HG03558 (cell line): ENCODE results near the gene SGCE.

Experiments used
- ATAC-seq: cut with Tn5 transposase; IDR thresholded peaks from one replicate; pipeline ENCODE4 v1.9.1; 2021; ENCODE audit warnings: moderate number of reproducible peaks; ENCODE audit not compliant: unreplicated experiment; ENCODE audit errors: extremely low read depth

Gene SGCE

DNA sequence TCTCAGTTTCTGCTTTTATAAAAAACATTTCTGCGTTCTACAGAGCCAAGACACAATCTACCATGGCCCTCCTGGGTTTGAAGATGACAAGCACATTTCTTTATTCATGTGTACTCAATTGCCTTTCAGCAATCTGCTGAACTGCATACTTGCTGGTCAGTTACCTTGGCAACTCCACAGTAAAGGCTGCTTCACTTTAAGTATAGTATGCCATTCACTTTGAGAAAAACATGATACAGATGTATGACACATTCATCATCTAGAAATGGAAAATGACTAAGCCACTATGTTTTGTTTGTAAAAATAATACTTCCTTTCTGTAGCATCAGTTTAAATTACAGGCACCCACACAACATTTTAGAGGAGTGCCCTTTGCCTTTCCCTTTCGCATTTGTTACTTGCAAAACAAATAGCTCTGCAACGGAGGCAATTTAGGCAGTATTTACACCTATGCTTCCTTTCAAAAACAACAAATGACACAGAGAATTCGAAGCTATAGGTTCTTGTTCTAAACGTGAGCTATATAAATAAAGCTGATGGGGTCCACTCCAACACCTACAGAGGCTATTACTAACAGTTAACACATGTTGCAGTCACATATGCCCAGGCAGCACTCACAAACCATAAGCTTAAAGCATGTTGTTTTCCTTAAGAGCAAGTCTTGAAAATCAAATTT, 23.5 kb downstream of the SGCE start:
- ATAC-seq: no peak

DNA sequence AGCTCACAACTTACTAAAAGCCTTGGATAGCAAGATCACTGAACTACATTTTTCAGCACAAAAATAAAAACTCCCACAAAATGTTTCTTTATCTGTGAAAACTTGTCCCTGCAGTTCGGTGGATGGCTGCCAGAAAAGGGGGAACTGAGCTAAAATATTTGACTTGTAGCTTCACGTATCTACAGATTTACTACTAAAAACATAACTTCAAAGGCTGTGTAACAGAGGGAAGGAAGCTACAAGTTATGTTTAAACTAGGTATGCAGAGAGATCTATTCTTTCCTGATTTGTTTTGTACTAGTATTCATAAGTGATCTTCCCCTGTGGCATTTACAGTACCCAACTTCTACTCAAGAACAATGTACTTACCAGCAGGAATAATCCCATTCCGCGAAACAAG, 25.1 kb downstream of the SGCE start:
- ATAC-seq: no peak

DNA sequence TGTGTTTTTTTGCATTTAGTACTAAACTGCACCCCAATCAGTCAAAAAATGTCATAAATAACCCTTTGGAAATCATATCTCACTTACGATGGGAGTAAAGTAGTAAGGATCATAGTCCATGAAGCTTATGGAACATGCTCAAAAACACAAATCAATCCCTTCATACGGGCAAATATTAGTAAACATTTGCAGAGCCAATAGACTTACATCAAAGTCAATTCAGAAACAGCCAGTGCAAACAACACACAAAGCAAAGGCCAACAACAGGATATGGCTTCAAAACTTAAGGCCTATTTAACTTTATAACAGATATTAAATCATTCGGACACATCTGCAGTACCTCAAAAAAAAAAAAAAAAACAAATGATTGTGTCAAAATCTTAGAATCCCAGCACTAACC, 32.1 kb downstream of the SGCE start:
- no peak for ATAC-seq

DNA sequence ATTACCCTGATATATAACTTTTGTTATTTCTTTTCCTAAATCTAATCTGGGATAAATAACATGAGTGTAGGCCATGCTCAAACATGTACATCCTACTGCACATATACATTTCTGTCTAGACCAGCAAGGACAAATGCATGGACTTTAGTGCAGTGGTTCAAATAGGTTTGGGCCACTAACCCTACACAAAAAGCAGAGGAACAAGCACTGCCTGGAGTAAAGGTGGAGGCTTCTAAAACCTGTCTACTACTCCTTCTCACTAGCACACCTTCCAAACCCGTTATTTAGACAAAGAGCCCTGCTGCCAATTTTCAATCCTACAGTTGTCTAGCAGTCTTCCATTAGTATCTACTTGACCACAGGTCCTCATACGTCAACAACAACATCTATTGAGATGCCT, 34.8 kb downstream of the SGCE start:
- no peak for ATAC-seq

DNA sequence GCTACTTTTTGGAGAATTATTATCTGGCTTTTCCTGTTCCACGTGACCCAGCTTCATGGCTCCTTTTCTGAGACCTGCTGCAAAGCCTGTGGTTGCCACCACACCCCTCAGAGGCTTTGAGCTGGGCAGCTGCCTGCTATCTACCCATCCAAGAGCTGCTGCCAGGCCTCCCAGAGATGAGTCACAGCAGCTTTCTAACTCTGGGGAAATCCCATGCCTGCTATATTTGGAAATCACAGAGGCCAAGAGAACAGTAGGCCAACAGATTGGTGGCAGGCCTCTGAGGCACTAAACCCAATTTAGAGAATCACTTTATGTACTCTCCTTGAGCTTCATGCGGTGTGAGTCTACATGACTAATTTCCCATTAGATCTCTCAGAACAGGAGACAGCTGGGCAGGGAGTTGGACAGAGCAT, 35.2 kb downstream of the SGCE start:
- ATAC-seq: peak; percentile 98

DNA sequence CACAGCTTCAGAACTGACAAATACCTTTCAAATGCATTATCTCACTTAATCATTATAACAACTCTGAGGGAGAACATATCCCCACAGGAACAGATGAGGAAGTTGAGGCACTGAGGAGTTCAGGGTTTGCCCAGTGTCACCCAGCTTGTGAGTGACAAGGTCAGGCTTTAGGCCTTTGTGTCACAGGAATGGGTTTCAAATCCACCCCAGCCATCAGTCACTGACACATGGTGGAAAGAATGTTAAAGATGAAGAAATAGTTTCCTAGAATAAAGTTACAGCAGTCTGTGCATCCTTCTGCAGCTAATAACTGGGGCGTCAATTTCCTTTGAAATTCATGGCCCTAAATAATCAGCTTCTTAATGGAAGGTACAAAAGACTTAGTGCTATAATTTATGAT, 37.8 kb downstream of the SGCE start:
- no peak for ATAC-seq

DNA sequence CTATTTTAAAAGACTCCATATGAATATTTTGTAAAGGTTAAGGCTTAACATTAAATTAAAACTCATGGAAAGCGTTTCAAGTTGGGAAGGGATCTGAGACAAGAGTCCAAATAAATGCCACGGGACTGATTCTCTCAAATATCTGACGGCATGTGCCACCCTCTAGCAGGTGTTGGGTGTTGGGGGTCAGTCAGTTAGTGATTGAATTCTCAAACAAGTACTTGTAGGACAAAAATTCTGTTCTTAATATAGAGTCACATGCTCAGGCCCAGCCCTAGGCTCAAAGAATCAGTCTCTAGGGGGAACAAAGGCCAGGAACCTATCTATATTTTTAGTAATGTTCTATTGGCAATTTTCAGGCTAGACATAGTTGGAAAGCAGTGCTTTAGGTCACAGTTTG, 39.1 kb downstream of the SGCE start:
- no peak for ATAC-seq

DNA sequence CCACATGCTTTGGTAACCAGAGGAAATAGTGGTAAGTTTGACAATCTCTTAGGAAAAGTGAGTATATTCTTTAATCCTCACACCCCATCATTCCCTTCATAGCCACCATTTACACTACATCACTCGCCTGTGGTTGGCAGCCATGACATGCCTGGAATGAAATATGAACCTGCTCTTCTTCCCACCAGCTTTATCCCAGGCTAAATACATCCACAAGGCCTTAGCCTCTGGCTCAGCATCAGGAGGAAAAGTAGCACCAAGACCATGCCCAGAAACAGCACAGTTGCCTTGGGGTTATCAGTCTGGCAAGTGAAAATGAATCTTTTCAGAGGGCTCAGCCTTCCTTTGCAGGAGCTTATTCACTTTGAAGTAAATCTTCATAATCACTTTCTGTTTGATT, 40.3 kb downstream of the SGCE start:
- ATAC-seq: no peak

DNA sequence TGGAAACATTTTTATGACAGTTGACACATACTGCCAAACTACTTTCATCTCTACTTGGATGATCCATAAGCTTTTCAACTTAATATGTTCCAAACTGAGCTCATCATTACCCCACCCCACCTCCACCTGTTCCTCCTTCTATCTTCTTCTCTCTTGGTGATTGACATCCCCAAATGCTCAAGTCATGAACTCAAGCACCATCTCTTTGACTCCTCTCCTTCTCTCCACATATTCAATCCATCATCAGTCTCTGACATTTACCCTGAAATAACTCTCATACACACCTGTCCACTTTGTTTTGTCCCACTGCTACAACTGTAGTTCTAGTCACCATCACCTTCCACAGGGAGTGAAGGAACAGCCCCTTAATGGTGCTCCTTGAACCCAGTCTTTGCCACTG, 43.3 kb downstream of the SGCE start:
- ATAC-seq: no peak

DNA sequence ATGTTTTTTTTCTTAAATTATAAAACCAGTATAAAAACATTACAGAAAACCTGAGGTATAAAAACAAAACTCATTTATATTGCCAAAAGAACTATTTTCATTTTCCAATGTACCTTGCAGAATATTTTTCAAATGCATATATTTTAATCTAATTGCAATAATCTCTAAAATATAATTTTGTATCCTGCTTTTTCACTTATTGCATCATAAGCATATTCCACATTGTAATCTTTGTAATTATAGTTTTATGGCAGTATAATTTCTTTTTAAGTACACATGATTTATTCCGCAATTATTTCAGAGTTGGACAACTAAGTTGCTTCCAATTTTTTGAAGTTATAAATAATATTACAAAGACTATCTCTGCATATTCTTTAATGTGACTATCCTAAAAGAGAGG, 43.7 kb downstream of the SGCE start:
- ATAC-seq: no peak

DNA sequence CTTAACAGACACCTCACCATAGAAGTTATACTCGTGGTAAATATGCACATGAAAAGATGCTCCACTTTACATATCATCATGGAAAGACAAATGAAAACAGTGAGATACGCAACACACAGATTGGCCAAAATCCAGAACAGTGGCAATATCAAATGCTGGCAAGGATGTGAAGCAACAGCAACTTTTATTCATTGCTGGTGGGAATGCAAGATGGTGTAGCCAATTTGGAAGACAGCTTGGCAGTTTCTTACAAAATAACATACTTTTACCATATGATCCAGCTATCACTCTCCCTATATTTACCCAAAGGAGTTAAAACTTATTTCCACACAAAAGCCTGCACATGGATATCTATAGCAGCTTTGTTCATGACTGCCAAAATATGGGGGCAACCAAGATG, 46.4 kb downstream of the SGCE start:
- no peak for ATAC-seq

DNA sequence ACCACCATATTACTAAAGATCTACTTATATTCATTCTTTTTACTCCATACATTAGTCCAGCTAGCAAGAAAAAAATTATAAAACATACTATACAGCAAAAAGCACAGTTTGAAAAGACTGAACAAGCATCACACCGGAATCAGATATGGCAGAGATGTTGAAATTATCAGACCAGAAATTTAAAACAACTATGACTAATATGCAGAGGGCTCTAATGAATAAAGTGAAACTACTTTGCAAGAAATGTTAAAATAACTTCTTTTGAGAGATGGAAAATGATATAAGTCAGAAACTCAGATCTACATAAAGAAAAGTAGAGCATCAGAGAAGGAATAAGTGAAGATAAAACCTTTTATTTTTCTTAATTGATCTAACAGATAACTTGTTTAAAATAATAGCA, 50.9 kb downstream of the SGCE start:
- ATAC-seq: no peak

DNA sequence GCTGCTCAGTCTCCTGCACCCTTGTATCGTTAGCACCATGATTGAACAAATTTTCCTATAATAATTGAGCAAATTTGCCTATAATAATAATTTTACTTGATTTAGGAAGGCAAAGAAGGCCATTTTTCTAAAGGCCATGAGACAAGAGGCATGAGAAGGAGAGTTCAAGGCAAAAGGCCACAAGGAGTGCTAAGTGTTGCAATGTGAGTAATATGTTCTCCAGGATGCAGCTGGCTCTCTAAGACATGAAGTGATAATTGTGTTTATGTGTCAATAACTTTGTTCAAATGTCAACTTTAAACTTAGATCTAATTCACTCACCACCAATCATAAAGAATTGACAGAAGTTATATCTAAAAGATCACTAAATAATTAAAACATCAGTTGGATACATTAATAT, 53.8 kb downstream of the SGCE start:
- no peak for ATAC-seq

DNA sequence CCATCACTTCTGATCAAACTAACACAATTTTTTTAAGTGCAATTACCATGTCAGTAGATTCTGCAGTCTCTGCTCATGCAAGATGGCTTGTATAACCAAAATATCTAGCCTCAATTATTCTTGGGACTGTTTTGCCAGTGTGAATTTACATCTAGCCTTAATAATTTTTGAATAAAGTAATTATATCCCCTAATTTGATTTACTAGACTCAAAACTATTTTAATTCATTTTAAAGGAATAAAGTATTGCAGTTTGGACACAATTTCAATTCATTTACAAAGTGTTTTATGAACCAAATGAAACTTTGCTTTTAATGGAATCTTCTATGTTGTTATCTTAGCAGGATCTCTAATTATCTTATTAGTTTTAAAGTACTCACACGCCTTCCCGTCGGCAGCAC, 55.7 kb downstream of the SGCE start:
- ATAC-seq: no peak

DNA sequence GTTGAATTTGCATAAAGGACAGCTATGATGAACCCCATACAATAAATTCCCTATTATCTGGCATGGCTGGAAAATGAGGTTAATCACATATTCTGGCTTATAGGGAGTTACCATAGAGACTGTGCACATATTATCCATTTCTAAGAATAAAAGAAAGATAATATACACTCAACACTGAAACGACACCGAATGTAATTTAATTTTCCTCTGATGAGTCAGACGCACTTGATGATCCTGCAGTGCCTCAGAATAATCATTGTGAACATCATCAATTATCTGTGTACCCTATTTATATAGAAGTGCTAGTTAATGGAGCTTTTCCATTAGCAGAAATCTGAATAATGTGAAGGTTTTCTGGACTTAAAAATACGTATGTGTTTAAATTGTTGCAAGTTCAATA, 60.2 kb downstream of the SGCE start:
- ATAC-seq: no peak

DNA sequence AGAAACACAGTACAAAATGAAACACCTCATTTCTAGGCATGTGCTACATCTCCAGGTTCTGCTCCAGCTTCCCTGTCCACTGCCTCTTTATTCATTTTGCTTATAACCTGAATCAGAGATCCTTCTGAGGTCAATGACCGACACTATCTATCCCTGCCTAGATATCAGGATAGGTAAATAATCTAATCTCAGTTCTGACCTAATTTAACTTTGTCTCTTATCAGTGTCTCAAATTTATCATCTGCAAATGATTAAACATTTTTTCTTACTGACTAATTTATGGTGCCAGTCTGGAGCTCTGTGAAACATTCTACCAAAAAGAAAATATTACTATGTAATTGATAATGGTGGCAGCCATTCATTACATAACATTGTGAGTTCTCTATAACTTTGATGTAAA, 61.1 kb downstream of the SGCE start:
- no peak for ATAC-seq

DNA sequence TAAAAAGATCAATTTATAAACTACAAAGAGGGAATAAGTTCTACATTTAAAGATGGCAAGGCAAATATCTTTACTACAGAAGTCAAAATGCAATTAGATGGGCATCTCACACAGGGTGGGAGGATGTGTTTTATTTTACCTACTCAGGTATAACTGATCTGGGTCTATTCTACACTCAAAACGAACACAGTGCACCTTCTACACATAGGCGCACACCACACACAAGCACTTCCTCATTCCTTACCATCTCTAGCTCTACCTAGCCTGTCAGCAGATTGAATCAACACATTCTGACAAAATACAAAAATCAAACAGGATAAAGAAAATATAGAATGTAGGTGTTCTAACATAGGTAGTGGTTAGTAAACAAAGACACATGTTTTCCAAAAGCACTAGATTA, 64.8 kb downstream of the SGCE start:
- no peak for ATAC-seq

DNA sequence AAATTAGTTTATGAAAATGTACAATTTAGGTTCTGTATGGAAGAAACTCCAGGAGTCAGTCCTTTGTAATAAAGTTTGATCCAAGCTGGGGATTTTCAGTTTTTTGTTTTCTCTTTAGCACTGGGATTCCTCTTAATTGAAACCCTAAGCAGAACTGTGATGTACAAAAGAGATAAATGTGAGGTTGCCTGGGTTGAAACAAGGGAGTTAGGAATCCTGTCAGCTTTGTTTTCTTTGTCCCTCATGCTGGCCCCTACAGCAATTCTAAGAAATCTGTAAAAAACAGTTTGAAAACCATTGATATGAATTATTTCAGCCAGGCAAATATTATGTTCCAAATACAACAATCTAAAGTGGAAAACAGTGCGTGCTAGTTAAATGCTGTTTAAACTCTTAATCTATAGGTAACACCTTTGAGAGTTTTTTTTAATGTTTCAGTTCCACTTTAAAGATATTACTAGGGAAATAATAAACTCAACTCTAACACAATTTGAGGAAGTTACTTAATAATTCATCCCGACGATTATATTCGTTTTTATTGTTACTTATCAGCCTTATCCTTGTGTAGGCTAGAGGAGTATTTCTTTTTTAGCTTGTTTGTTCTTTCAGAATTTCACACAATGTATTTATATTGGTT, 65.3 kb downstream of the SGCE start:
- ATAC-seq: no peak

DNA sequence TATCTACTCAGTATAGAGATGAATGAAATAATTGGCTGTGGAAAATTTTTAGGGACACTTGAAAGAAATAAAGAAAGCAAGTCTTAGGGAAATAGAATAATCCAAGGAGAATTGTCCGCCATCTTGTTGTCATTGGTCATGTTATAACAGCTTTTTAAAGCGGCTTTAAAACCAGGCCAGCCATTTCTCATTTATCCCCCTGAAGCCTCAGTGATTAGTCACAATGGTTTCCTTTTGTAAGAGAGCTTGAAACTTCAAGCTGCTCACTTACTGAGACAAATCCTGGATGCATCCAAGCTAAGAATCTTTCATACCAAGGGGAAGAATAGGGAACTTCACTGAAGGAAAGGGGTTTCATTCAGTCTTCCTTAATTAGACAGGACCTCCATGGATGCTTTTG, 67.9 kb downstream of the SGCE start:
- ATAC-seq: no peak

DNA sequence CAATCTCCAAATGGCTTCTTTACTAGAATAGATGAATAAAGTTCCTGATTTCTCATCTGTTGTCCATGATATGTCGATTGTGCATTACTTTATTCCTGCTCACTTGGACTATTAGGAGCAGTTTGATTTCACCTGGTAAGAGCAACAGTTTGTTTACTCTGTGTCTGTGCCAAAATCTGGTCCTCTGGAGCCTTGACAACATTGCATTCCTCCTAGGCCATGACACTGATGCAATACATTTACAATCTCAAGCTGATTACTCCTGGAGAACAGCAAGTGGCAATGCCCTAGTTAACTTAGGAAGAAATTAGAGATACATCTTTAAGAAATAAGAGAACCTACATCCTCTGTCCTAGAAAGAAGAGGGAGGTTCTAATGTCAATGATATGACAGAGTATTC, 71.8 kb downstream of the SGCE start:
- no peak for ATAC-seq

DNA sequence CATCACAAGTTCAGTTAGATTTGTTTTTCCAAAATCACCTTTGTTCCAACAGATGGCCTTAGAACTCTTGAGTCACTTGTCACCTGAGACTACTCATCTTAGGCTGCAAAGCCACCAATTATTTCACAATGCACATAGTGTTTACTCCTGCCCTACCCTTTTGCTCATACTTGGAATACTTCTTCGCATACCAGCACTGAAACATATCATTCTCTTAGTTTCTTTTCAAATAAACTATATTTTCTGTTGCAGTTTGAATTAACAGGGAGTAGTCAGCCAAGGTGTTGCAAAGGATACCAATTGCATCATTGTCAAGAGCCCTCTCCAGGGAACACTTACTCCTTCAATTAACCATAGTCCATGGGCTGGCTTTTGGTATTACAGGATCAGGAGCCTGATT, 75.3 kb downstream of the SGCE start:
- no peak for ATAC-seq

DNA sequence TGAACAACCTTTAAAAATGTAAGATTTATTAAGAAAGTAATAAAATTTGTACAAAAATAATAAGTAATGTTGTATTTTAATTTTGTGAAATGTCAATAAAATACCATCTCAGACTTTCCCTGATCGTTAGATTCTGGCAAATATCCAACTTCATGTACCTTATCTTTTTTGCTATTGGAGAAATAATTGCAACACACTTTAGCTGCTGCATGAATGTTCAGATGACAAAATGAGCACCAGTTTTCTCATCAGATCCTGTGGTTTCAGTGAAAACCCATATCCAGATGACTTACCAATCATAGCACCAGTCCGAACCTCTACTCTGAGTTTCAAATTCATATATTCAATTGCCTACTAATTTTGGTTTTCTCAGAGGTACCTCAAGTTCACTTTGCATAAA, 76.5 kb downstream of the SGCE start:
- no peak for ATAC-seq
